ENCODE measurements around the gene HK1.

DNA sequence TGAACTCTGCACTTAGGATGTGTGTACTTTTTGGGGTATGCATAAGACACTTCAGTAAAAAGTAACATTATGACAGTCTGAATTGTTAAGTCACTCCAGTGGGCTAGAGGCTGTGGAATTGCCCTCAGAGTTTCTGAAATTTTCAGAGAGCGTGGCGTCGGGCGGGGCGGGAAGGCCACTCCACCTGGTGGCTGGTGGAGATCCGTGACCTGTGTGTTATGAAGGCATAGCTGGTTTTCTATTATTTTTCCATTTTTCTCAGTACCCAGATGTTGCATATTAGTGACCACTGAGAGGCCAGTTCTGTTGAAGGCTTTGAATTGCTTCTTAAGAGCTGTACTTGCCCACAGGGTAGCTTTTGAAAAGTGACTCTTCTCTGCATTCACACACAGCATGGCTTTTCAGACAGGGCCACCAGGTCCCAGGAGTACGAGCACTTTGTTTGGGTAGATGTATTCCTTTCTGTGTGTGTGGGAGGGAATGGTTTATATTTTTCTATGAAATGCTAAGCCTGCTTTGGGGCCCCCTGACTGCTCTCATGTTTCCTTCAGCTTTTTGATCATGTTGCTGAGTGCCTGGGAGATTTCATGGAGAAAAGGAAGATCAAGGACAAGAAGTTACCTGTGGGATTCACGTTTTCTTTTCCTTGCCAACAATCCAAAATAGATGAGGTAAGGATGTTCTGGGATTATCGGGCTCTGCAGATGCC is 86.1 kb downstream of the HK1 start:
- TF ChIP-seq, protein P1, sequence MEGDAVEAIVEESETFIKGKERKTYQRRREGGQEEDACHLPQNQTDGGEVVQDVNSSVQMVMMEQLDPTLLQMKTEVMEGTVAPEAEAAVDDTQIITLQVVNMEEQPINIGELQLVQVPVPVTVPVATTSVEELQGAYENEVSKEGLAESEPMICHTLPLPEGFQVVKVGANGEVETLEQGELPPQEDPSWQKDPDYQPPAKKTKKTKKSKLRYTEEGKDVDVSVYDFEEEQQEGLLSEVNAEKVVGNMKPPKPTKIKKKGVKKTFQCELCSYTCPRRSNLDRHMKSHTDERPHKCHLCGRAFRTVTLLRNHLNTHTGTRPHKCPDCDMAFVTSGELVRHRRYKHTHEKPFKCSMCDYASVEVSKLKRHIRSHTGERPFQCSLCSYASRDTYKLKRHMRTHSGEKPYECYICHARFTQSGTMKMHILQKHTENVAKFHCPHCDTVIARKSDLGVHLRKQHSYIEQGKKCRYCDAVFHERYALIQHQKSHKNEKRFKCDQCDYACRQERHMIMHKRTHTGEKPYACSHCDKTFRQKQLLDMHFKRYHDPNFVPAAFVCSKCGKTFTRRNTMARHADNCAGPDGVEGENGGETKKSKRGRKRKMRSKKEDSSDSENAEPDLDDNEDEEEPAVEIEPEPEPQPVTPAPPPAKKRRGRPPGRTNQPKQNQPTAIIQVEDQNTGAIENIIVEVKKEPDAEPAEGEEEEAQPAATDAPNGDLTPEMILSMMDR (IDR thresholded peaks at IDR 0.05; ENCODE audit: borderline replicate concordance, extremely low read depth, low read length, poor library complexity, severe bottlenecking), result no peak
- TF ChIP-seq EZH2 (IDR thresholded peaks at IDR 0.05; ENCODE audit: borderline replicate concordance, low read depth, low read length, severe bottlenecking), result no peak
